Hematopoietic multipotent progenitor cell treated with erythropoietin and hydrocortisone succinate and interleukin-3 and kit ligand, for 17 days (in vitro differentiated cells): Measurements from ENCODE around the gene SNRNP27.
"Not testable (repeated sequence)": the region's sequence is repeated elsewhere in the genome, so short reads cannot be mapped to it uniquely, and the experiment has no call there.

Experiments
- DNase-seq: peaks from one replicate; pipeline ENCODE4 v3.0.0-alpha.2; 2015; ENCODE audit warnings: low spot score

SNRNP27 gene

DNA sequence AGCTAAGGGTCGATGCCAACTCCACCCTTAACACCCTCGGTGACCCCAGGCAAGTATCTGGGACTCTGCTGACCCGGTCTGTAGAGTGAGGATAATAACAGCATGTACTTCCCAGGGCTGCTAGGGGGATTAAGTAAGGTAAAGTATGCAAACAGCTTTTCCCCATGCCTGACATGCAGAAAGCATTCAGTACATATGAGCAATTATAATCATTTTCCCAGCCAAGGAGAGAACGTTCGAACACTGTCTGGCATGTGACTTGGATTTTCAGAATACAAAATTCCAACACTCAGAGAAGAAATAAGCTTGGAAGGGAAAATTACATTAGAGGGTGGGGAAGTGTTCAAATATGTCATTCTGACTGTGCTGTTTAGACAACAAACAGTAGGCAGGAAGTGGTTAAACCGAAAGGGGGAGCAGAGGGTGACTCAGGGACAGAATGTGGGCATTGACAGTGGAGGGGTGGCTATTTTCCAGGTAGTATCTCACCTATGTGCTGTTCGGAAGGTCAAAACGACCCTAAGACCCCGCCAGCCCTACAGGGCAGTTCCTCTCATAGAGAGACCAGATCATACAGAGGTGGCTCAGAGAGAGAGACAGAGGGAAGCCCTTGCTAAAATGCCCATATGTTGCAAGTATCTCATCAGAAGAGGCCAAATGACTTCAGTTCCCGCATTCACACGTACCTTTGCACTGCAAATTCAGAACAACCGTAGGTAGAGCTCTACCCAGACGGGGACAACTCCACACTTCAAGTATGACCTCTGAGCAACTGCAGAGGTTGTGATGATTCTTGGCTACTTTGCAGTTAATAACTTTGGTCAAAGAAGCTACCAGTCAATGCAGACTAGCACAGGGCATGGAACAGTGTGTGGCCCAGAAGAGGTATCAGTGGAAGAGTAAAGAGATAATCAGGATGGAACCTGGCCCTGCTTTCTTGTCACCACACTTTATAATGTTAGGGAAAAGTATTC lies 52.9 kb downstream of the SNRNP27 start:
- DNase-seq: peak; percentile 27

DNA sequence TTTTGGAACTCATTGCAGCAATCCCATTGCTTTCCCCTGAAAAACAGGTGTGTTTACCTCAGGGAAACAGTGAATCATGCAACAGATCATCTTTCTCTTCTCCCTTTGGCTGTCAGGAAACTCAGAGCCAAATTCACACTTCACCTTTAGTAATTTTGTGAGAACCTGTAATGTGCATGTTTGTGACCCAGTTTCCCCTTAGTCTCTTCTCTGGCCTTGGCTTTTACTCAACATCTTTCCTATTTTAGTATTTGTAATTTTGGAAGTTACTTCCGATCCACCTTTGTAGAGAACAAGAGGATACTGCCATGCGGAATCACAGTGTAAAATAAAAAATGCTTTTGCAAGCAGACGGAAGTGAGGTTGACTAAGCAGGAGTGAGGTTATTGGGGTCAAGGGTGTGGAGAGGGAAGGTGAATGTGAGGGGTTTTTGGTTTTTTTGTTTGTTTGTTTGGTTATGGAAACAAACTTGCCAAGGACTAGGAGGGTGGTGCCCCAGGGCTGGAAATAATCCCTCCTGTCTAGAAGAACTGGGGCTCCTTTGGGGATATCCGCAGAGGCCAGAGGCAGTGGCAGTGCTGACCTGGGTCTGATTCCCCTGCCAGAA lies 53.7 kb downstream of the SNRNP27 start:
- no peak for DNase-seq

GRCh38 chr2:69948032-69948962 lies 54.5 kb downstream of the SNRNP27 start:
- DNase-seq: no peak

DNA sequence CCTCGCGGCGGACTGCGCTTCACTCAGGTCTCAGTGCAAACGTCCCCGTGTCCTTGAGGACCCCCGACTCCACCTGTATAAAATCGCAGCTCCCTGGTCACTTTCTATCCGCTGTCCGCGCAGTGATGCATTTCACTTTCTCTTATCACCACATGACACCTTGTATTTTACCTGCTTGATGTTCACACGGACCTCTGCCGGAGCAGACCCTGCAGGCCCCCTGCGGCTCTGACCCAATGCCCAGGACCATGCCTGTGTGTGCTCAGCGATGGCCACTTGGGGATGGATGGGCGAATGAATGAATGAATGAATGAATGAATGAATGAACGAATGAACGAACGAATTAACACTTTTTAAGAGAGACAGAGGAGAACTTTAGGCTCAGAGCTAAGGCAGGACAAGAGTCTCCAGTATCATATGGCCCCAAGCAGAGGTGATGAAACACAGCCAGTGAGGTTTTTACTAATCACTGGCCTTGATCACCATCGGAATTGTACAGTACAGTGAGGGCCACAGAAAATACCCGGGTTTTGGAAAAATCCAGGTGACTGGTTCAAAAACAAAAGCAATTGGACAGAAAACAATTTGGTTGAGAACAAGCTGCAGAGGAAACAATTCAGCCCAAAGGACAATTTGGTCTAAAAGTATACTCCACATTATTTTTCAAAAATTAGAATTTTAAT lies 55.3 kb downstream of the SNRNP27 start:
- DNase-seq: no peak

GRCh38 chr2:69950241-69950640 lies 56.5 kb downstream of the SNRNP27 start:
- DNase-seq: no peak

DNA sequence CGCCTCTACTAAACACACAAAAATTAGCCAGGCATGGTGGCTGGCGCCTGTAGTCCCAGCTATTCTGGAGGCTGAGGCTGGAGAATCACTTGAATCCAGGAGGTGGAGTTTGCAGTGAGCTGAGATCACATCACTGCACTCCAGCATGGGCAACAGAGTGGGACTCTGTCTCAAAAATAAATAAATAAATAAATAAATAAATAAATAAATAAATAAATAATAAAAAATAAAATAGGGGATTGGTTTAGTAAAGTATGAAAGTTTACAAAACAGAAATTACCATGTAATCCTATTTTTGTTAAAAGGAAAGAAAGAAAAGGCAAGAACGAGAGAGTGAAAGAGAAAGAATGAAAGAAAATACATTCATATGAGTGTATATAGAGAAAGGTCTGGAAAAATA lies 56.9 kb downstream of the SNRNP27 start:
- not testable (repeated sequence) for DNase-seq

- no peak for DNase-seq
Observed at GRCh38 chr2:69952336-69953115, 58.8 kb downstream of the SNRNP27 start.

- DNase-seq: no peak
Observed at GRCh38 chr2:69954084-69954483, 60.3 kb downstream of the SNRNP27 start.
